Measurements from ENCODE around the gene EFHC1. TPM values are rescaled to one million over a fixed set of nuclear protein-coding genes. Genes with fewer than 3 reads are reported as not detected.
"Not testable (repeated sequence)": the region's sequence is repeated elsewhere in the genome, so short reads cannot be mapped to it uniquely, and the experiment has no call there.

Gene EFHC1
- total RNA-seq, 2 donors from 2014 or later, result 19.4 to 23.5 TPM

- no peak overlapping the region for H3K27ac ChIP-seq
- H3K9me3 ChIP-seq, result no peaks in the 10 kb centered on the region
- H3K4me1 ChIP-seq (replicated peaks), result no peaks in the 10 kb centered on the region
- intact Hi-C loops (cut with DNase I), result loop anchor here (5.0 kb wide), 1 partner anchor 78 kb away; no protein-coding TSS in a partner anchor
- no peak for DNase-seq (ENCODE audit: low spot score)
- H3K27me3 ChIP-seq (replicated peaks; ENCODE audit: insufficient read depth), result no peaks in the 10 kb centered on the region
- H3K36me3 ChIP-seq, result no peaks in the 10 kb centered on the region
- TF ChIP-seq CTCF (IDR thresholded peaks at IDR 0.05) (no peak), POLR2AphosphoS5 (IDR thresholded peaks at IDR 0.05) (no peak), POLR2A (IDR thresholded peaks at IDR 0.05) (no peak)
- no peak overlapping the region for H3K4me3 ChIP-seq
- 89% methylated on average over 8 of the region's 8 CpGs for WGBS
These were observed 3.8 kb downstream of the EFHC1 start for GRCh38 chr6:52423971-52424381.

- WGBS, result 89% methylated on average over 2 of the region's 2 CpGs
- no peak for DNase-seq (ENCODE audit: low spot score)
- no peak overlapping the region for H3K27ac ChIP-seq
- H3K27me3 ChIP-seq (replicated peaks; ENCODE audit: insufficient read depth), result no peaks in the 10 kb centered on the region
- TF ChIP-seq CTCF (IDR thresholded peaks at IDR 0.05) (no peak), POLR2AphosphoS5 (IDR thresholded peaks at IDR 0.05) (no peak), POLR2A (IDR thresholded peaks at IDR 0.05) (no peak)
- H3K4me3 ChIP-seq, result no peak overlapping the region
- H3K9me3 ChIP-seq, result no peaks in the 10 kb centered on the region
- H3K36me3 ChIP-seq, result no peaks in the 10 kb centered on the region
- H3K4me1 ChIP-seq (replicated peaks), result no peaks in the 10 kb centered on the region
- intact Hi-C loops (cut with DNase I), result loop anchor here (5.0 kb wide), 1 partner anchor 78 kb away; no protein-coding TSS in a partner anchor
These were observed 4.4 kb downstream of the EFHC1 start for GRCh38 chr6:52424513-52424912.

GRCh38 chr6:52426667-52427066 is 6.5 kb downstream of the EFHC1 start:
- H3K4me3 ChIP-seq, result no peak overlapping the region
- DNase-seq (ENCODE audit: low spot score), result no peak
- no peaks in the 10 kb centered on the region for H3K4me1 ChIP-seq (replicated peaks)
- intact Hi-C loops (cut with DNase I), result no loop called here
- no peak overlapping the region for H3K27ac ChIP-seq
- no peak for TF ChIP-seq POLR2AphosphoS5 (IDR thresholded peaks at IDR 0.05)
- no peak for TF ChIP-seq POLR2A (IDR thresholded peaks at IDR 0.05)
- no peak for TF ChIP-seq CTCF (IDR thresholded peaks at IDR 0.05)
- no peaks in the 10 kb centered on the region for H3K9me3 ChIP-seq
- H3K36me3 ChIP-seq, result no peaks in the 10 kb centered on the region
- no peaks in the 10 kb centered on the region for H3K27me3 ChIP-seq (replicated peaks; ENCODE audit: insufficient read depth)

- H3K27ac ChIP-seq; H3K9me3 ChIP-seq; intact Hi-C loops (cut with DNase I); DNase-seq (ENCODE audit: low spot score); H3K36me3 ChIP-seq; H3K27me3 ChIP-seq (replicated peaks; ENCODE audit: insufficient read depth); H3K4me3 ChIP-seq; H3K4me1 ChIP-seq (replicated peaks): not testable (repeated sequence)
- 51% methylated on average over 4 of the region's 4 CpGs for WGBS
These were observed 13.2 kb downstream of the EFHC1 start for GRCh38 chr6:52433294-52433693.

- no peak overlapping the region for H3K4me3 ChIP-seq
- H3K27me3 ChIP-seq (replicated peaks; ENCODE audit: insufficient read depth), result no peaks in the 10 kb centered on the region
- no peak overlapping the region for H3K27ac ChIP-seq
- intact Hi-C loops (cut with DNase I), result no loop called here
- WGBS, result 67% methylated on average over 1 of the region's 1 CpG
- no peak for DNase-seq (ENCODE audit: low spot score)
- TF ChIP-seq CTCF (IDR thresholded peaks at IDR 0.05), result no peak
- no peak for TF ChIP-seq POLR2A (IDR thresholded peaks at IDR 0.05)
- no peak for TF ChIP-seq POLR2AphosphoS5 (IDR thresholded peaks at IDR 0.05)
- H3K36me3 ChIP-seq, result no peaks in the 10 kb centered on the region
- no peaks in the 10 kb centered on the region for H3K4me1 ChIP-seq (replicated peaks)
- H3K9me3 ChIP-seq, result no peaks in the 10 kb centered on the region
These were observed 15.2 kb downstream of the EFHC1 start for GRCh38 chr6:52435345-52435744.

Measured in prostate gland (tissue), 2 donors.